Left ventricle myocardium inferior (tissue), 1 donor: ENCODE data around the gene LTB4R. TPM values are rescaled to one million over a fixed set of nuclear protein-coding genes. Genes with fewer than 3 reads are reported as not detected.
A peak's percentile ranks its signal among the peaks of the same experiment; 100 is the strongest.

Experiments used
- DNase-seq: peaks from one replicate; pipeline ENCODE4 v3.0.0-alpha.2; 2020
- H3K27ac ChIP-seq: fragments of 200-600 bp; replicated peaks from 2 replicates; pipeline ENCODE4 v1.8.0; 2021
- H3K27me3 ChIP-seq: fragments of 200-600 bp; 2 replicates; pipeline ENCODE4 v1.8.0; 2021; ENCODE audit warnings: low read depth
- H3K36me3 ChIP-seq: fragments of 200-600 bp; 2 replicates; pipeline ENCODE4 v1.8.0; 2021
- H3K4me1 ChIP-seq: fragments of 200-600 bp; 2 replicates; pipeline ENCODE4 v1.8.0; 2021
- H3K4me3 ChIP-seq: fragments of 200-600 bp; 2 replicates; pipeline ENCODE4 v1.8.0; 2021; ENCODE audit warnings: mild to moderate bottlenecking, moderate library complexity
- H3K9me3 ChIP-seq: fragments of 200-600 bp; replicated peaks from 2 replicates; pipeline ENCODE4 v1.8.0; 2021
- intact Hi-C: fragments of 100-400 bp; cut with micrococcal nuclease; formaldehyde crosslinking; loops from one replicate; pipeline ENCODE4 v1.11.0; 2022
- total RNA-seq: library from RNA; stranded (reverse); fragmentation: NEBNext Ultra II Directional; extraction: Animal tissue kit (Norgen Biotek cat#: 25700); gene quantifications from one replicate; pipeline ENCODE4 v1.2.1, GENCODE V29; 2021
- TF ChIP-seq, protein P1 (sequence below): fragments of 200-600 bp; IDR thresholded peaks from 2 replicates; pipeline ENCODE4 v1.8.0; 2021; ENCODE audit warnings: antibody characterized with exemption, mild to moderate bottlenecking, borderline replicate concordance
- donor health status: DM: no; HTN: yes; CAD: no; lungs with severe emphysema.

The LTB4R gene
- total RNA-seq, 1 donor from 2014 or later: 1.8 TPM

- Histone ChIP-seq H3K27ac (peak overlapping the region; percentile 95), H3K4me1 (peaks cover 40% of the 10 kb centered on the region), H3K36me3 (peaks cover 5% of the 10 kb centered on the region), H3K27me3 (peaks cover 49% of the 10 kb centered on the region), H3K4me3 (peak overlapping the region; percentile 78), H3K9me3 (no peaks in the 10 kb centered on the region)
- peak; percentile 52 for DNase-seq
- intact Hi-C loops: loop anchor here (5.0 kb wide), 1 partner anchor 105 kb away; no protein-coding TSS in a partner anchor
- TF ChIP-seq, protein P1, sequence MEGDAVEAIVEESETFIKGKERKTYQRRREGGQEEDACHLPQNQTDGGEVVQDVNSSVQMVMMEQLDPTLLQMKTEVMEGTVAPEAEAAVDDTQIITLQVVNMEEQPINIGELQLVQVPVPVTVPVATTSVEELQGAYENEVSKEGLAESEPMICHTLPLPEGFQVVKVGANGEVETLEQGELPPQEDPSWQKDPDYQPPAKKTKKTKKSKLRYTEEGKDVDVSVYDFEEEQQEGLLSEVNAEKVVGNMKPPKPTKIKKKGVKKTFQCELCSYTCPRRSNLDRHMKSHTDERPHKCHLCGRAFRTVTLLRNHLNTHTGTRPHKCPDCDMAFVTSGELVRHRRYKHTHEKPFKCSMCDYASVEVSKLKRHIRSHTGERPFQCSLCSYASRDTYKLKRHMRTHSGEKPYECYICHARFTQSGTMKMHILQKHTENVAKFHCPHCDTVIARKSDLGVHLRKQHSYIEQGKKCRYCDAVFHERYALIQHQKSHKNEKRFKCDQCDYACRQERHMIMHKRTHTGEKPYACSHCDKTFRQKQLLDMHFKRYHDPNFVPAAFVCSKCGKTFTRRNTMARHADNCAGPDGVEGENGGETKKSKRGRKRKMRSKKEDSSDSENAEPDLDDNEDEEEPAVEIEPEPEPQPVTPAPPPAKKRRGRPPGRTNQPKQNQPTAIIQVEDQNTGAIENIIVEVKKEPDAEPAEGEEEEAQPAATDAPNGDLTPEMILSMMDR: peak; percentile 77
Observed at GRCh38 chr14:24332268-24332993, 21.1 kb downstream of the LTB4R start.

DNA sequence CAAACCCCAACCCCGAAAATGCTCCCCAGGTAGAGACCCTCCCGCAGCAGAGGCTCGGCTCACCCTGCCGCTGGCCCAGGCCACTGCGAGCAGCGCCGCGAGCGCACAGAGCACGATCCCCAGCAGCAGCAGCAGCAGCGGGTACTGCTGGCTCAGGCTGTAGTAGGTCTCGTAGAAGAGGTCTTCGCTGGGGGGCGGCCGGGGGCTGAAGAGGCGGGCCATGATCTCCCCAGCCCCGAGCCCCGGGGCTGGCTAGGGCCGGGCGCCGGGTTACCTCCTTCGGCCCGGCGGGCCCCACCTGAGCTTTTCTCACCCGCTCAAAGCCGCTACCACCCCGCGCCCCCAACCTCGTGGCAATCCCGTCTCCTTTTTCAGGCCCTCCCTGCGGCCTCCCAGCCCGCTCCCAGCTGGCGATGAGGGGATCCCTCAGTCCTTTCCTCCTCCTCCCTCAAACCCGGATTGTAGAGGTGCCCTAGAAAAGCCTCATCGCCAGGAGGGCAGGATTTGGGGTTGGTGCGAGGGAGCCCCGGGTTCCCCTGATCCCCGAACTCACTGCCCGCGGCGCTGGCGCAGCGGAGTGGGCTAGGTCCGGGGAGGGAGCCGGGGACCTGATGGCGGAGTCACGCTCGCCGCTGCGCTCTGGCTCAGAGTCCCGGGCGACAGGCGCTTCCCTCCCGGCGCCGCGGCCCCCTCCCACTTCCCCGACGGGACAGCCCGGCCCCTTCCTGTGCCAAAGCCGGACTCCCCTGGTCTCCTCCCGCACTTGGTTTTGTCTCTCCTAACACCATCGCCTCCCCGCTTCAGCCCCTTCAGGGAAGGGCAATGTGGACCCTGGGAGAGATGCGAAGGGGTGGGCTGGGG lies 23.4 kb downstream of the LTB4R start, which contains the start of gene ADCY4:
Gene ADCY4 (minus strand): TSS at position 641 of the 861 bp plus-strand sequence. CDS start 419 bp downstream, at position 222.
- TF ChIP-seq, protein P1: no peak
- intact Hi-C loops: loop anchor here (5.0 kb wide), 1 partner anchor 103 kb away; no protein-coding TSS in a partner anchor
- peak; percentile 68 for DNase-seq
- H3K27ac ChIP-seq: peak within 1 kb of the TSS; percentile 95
- H3K36me3 ChIP-seq: peaks cover 5% of the 10 kb centered on the region
- H3K9me3 ChIP-seq: no peaks in the 10 kb centered on the region
- H3K4me3 ChIP-seq: peak within 1 kb of the TSS; percentile 78
- H3K27me3 ChIP-seq: peaks cover 72% of the 10 kb centered on the region
- H3K4me1 ChIP-seq: peaks cover 59% of the 10 kb centered on the region

GRCh38 chr14:24335461-24336171 lies 24.3 kb downstream of the LTB4R start:
- H3K4me3 ChIP-seq: peak overlapping the region; percentile 78
- H3K9me3 ChIP-seq: no peaks in the 10 kb centered on the region
- H3K27ac ChIP-seq: peak overlapping the region; percentile 95
- TF ChIP-seq, protein P1: no peak
- peaks cover 5% of the 10 kb centered on the region for H3K36me3 ChIP-seq
- no peak for DNase-seq
- intact Hi-C loops: no loop called here
- peaks cover 65% of the 10 kb centered on the region for H3K4me1 ChIP-seq
- peaks cover 81% of the 10 kb centered on the region for H3K27me3 ChIP-seq

DNA sequence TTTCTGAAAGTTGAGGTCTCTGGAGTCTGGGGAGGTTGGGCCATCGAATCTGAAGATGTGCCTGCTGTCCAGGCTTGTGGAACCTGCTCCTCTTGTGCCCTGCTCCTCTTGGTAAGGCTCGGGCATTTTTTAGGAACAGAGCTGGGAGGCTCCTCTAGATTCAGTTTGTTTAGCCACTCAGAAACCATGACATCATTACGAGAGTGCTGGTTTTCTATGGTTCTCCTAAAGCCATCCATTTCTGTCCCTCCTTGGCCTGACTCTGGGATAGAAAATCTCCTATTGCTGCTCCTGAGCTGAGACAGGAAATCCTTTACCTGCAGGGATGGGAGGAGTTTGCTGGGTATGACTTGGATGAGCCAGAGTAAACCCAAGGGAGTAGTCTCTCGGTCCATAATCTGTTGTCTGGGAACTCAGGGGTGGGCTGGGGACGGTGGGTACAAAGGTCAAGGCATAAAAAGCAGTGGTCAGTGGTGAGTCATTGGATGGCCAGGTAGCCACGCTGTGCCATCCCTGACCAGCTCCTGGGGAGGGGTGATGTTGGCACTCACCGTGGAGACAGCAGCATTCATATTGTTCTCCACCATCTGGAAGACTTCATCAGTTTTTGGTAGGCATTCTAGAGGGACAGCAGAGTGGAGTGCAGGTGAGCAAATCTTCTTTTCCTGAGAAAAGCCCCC lies 26.0 kb downstream of the LTB4R start:
- DNase-seq: no peak
- Histone ChIP-seq H3K27ac (no peak overlapping the region), H3K4me3 (no peak overlapping the region), H3K36me3 (no peaks in the 10 kb centered on the region), H3K27me3 (peaks cover 93% of the 10 kb centered on the region), H3K9me3 (no peaks in the 10 kb centered on the region), H3K4me1 (peaks cover 58% of the 10 kb centered on the region)
- TF ChIP-seq, protein P1: no peak
- intact Hi-C loops: no loop called here
